NCI-H526 treated with DMSO at 0.1 percent for 48 hours (cell line): ENCODE data around the gene SIPA1.
"Not testable (repeated sequence)": the region's sequence is repeated elsewhere in the genome, so short reads cannot be mapped to it uniquely, and the experiment has no call there.

Experiments used
- DNase-seq: peaks from one replicate; lab custom pipeline; 2025; lab: John Stamatoyannopoulos, UW

SIPA1 gene

GRCh38 chr11:65624931-65625627, 12.8 kb upstream of the SIPA1 start:
- DNase-seq: no peak

DNA sequence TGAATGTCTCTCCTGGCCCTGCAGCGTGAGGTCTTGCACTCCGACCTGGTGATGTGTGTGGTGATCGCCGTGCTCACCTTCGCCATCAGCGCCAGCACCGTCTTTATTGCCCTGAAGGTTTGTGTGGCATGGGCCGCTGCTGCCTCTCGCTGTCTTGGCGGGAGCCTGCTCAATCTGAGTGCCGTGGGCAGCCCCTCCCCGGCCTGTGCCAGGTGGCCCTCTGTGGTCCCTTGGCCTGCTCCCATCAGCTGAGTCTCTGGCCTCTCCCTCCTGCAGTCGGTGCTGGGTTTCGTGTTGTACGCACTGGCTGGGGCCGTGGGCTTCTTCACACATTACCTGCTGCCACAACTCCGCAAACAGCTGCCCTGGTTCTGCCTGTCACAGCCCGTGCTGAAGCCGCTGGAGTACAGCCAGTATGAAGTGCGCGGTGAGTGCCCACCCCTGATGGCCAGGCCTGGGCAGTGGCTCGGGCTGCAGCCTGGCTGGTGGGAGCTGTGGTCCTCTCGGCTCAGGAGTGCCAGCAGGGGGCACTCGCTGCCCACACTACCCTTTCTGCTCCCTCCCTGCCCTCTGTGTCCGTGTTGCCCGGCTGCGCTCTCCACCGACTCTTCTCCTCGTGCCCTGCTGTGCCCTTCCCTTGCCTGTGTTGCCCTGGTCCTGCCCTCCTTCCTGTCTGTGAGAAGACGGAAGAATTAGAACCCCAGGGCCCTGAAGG, 12.1 kb upstream of the SIPA1 start:
- DNase-seq: peak; percentile 23

DNA sequence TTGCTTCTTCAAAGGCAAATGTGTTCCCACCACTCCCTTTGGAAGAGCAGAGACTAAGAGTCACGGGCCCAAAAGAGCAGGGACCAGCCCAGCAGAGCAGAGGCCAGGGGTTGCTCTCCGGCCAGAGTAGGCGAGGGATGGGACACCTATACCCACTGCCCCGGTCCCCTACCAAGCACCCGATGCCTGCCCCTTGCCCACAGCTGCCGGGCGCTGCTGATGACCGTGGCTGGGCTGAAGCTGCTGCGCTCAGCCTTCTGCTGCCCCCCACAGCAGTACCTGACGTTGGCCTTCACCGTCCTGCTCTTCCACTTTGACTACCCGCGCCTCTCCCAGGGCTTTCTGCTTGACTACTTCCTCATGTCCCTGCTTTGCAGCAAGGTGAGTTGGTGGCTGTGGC, 10.7 kb upstream of the SIPA1 start:
- DNase-seq: no peak

DNA sequence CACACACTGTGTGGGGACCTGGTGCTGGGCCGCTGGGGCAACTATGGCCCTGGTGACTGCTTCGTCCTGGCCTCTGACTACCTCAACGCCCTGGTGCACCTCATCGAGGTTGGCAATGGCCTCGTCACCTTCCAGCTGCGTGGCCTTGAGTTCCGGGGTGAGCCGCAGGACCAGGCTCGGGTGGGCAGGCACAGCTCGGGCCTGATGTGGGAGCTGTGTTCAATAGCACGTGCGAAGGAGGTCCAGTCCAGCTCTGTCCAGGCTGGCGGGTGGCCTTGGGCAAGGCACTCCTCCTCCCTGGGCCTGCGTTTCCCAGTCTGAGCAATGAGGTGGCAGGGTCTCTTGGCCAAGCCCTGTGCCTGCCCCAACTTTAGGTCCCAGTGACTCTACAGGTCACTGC, 8.3 kb upstream of the SIPA1 start:
- DNase-seq: no peak

- DNase-seq: no peak
Measured at GRCh38 chr11:65630215-65630614, 7.7 kb upstream of the SIPA1 start.

- no peak for DNase-seq
Measured at GRCh38 chr11:65633390-65634108, 4.4 kb upstream of the SIPA1 start.

GRCh38 chr11:65634109-65634436, 3.8 kb upstream of the SIPA1 start:
- DNase-seq: no peak

- no peak for DNase-seq
Measured at GRCh38 chr11:65634440-65634839, 3.5 kb upstream of the SIPA1 start.

GRCh38 chr11:65634905-65635731, 2.8 kb upstream of the SIPA1 start:
- DNase-seq: no peak

DNA sequence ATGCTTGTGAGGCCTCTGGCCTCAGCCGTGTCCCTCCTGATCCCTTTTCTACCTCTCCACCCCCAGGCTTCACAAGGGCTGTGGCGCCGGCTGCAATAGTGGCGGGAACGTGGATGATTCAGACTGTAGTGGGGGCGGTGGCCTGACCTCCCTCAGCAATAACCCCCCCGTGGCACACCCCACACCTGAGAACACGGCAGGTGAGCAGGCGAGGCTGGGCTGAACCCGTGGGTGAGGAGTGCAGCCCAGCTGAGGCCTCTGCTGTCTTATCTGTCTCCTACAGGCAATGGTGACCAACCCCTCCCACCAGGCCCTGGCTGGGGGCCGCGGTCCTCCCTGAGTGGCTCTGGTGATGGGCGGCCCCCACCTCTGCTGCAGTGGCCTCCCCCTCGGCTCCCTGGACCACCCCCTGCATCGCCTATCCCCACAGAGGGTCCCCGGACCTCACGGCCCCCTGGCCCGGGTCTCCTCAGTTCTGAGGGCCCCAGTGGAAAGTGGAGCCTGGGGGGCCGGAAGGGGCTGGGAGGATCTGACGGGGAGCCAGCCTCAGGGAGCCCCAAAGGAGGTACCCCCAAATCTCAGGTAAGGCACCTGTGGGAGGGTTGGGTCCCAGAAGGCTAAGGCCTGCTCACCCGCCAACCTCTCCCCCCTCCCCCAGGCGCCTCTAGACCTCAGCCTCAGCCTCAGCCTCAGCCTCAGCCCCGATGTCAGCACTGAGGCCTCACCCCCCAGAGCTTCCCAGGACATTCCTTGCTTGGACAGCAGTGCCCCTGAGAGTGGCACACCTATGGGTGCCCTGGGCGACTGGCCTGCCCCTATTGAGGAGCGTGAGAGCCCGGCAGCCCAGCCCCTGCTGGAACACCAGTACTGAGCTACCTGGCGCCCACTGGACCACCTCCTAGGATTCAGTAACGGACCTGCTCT, 1.5 kb upstream of the SIPA1 start:
- no peak for DNase-seq

DNA sequence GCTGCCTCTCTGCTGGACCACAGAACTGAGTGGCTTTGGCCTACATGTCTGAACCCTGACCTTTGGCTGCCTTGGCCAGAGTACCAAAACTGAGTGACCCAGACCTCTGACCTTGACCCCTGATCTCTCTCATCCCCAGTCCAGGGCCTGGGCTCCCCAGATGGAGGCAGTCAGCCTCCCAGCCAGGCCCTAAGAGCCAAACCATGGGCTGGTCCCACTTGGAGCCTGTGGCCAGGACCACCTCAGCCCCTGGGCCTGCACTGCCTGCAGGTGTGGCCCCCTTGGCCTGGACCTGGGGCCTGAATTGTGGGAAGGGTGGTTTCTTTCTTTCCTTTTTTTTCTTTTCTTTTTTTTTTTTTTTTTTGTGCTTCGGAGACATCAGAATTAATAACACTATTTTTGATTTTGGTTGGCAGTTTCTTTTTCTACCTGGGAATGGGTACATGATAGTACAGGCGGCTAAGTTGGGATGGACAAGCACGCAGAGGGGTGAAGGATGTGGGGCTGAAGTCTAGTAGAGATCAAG, 806 bp upstream of the SIPA1 start:
- no peak for DNase-seq

GRCh38 chr11:65639228-65639597, 1.3 kb downstream of the SIPA1 start:
- not testable (repeated sequence) for DNase-seq

DNA sequence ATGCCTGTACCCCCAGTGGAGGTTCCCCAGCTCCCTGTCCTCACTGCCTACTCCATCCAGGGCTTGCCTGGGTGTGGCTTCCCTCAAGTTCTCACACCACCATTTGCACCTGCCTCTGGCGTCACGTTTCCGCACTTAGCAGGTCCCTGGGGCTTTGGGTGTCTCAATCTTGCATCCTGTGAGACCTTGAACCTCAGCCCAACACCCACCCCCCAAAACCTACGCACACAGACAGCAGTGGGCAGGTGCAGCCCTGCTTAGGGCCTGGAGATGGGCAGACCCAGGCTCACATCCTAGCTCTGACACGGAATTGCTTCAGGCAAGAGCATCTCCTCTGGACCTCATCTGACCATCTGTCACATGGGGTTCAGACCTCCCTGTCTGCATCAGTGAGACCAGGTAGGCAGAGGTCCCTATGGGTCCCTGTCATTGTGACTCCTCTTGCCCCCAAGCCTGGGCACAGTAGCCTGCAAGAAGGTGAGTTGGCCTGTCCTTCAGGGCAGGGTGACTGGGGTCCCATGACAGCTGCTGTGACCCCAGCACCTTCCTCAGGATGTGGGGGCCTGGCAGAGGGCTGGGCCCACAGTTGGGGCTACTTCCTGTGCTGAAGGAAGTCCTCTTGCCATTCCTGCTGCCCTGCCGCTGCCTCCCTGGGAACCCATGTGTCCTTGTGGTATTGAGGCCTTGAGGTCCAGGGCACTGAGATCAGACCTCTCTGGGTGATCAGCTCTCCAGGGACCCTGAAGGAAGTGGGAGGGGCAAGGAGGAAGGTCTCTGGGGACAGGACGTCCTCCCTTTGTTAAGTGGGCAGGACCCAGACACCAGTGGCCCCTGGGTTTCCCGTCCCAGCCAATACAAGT, 2.0 kb downstream of the SIPA1 start:
- DNase-seq: no peak

DNA sequence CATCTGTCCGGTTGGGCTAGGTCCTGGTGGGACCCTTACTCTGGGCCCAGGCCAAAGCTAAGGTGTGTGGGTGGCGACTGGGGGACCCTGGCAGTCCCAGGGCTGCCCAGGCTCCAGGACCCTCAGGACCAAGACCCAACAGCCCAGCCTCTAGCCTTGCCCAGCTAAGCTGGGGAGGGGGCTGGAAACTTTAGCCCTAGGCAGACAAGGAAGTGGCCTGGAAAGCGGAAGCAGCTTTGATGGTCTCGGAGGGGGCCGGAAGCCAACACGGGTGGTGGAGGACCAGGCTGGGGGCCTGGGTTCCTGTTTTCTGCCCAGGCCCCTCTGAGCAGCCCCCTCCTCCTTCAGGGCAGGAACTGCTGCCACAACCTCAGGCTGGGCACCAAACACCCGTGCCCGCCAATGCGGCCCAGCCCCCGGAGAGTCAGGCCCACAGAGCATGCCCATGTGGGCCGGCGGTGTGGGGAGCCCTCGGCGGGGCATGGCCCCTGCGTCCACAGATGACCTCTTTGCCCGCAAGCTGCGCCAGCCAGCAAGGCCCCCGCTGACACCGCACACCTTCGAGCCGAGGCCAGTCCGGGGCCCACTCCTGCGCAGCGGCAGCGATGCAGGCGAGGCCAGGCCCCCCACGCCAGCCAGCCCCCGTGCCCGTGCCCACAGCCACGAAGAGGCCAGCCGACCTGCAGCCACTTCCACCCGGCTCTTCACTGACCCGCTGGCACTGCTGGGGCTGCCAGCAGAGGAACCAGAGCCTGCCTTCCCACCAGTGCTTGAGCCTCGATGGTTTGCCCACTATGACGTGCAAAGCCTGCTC, 2.8 kb downstream of the SIPA1 start:
- no peak for DNase-seq

DNA sequence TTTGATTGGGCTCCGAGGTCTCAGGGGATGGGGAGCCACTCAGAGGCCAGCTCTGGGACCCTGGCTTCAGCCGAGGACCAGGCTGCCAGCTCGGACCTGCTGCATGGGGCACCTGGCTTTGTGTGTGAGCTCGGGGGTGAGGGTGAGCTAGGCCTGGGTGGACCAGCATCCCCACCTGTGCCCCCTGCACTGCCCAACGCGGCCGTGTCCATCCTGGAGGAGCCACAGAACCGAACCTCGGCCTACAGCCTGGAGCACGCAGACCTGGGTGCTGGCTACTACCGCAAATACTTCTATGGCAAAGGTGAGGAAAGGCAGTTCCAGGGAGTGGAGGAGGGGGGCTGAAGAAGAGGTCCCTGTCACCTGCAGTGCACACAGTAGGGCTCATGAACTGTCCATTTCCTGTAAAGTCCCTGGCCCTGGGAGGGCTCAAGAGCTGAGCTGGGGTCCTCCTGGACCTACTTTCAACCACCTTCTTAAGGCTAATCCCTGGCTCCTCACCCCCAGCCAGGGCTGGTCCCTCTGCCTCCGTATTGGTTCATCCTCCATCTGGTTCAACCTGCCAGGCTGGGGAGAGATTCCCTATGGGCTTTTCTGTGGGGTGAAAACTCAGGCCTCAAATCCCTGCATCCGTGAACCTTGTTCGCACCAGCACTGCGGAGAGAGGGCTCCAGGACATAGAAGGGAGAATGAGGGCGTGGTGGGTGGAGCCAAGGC, 3.6 kb downstream of the SIPA1 start:
- no peak for DNase-seq

DNA sequence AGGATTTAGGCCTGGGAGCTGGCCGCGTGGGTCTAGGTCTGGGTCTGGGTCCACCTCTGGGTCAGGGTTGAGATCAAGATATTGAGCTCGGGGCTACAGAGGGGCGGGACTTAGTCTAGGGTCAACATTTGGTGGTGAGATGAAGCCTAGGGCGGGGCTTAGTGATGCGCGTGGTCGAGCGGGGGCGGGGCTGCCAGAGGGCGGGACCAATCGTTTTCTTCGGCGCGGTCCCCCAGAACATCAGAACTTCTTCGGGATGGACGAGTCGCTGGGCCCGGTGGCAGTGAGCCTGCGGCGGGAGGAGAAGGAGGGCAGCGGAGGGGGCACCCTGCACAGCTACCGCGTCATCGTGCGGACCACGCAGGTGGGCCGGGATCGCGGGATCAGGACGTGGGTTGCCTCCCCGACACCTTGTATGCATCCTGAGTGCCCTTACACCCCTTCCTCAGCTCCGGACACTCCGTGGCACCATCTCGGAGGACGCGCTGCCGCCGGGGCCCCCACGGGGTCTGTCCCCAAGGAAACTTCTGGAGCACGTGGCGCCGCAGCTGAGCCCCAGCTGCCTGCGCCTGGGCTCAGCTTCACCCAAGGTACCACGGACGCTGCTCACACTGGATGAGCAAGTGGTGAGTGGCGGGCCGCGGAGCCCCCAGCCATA, 4.2 kb downstream of the SIPA1 start:
- no peak for DNase-seq

GRCh38 chr11:65643971-65644370, 6.1 kb downstream of the SIPA1 start:
- DNase-seq: no peak

DNA sequence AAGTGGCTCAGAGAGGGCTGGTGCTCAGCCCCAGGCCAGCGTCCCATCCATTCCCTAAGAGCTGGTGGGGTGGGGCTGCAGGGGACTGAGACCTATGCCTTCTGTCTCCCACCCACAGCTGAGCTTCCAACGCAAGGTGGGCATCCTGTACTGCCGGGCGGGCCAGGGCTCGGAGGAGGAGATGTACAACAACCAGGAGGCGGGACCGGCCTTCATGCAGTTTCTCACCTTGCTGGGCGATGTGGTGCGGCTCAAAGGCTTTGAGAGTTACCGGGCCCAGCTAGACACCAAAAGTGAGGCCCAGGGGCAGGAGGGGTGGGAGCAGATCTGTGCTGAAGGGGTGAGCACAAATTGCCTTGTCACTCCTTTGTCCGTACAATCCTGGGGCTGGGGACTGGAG, 6.9 kb downstream of the SIPA1 start:
- no peak for DNase-seq
